A673 (cell line): ENCODE results near the gene FOXN1. TPM values are rescaled to one million over a fixed set of nuclear protein-coding genes. Genes with fewer than 3 reads are reported as not detected.

Experiments used
- BruUV-seq: library from RNA; stranded (reverse); fragments of 400-500 nt; replicated peaks from 2 replicates; lab custom pipeline; 2021; lab: Mats Ljungman, UMichigan
- CTCF ChIA-PET: fragments of 300-600 bp; sonication (Branson Sonifier 250); formaldehyde crosslinking; loops from one replicate; lab custom pipeline; 2022; ENCODE audit warnings: antibody characterized with exemption; lab: Charles Lee
- POLR2A ChIA-PET: fragments of 300-600 bp; sonication (Branson Sonifier 250); formaldehyde crosslinking; loops from one replicate; lab custom pipeline; 2022; ENCODE audit warnings: antibody characterized with exemption; ENCODE audit not compliant: low non-redundant PET; lab: Charles Lee
- DNase-seq: peaks from one replicate; pipeline ENCODE4 v3.0.0-alpha.2; 2015; ENCODE audit warnings: low spot score
- H3K27ac ChIP-seq: fragments of 200-600 bp; sonication (generic); 2 replicates; pipeline ENCODE4 v1.5.1; 2016; ENCODE audit warnings: mixed run types, low read depth, mild to moderate bottlenecking, mixed read lengths, antibody characterized with exemption, low read length; ENCODE audit not compliant: poor library complexity, severe bottlenecking
- H3K27me3 ChIP-seq: fragments of 200-600 bp; sonication (generic); replicated peaks from 2 replicates; pipeline ENCODE4 v1.6.1; 2017; ENCODE audit warnings: mixed run types, low read depth, mild to moderate bottlenecking, mixed read lengths, antibody characterized with exemption, low read length; ENCODE audit not compliant: insufficient read depth, poor library complexity
- H3K36me3 ChIP-seq: fragments of 200-600 bp; sonication (generic); 2 replicates; pipeline ENCODE4 v1.6.1; 2016; ENCODE audit warnings: mixed run types, mild to moderate bottlenecking, mixed read lengths, antibody characterized with exemption, low read length; ENCODE audit not compliant: insufficient read depth, poor library complexity, severe bottlenecking
- H3K4me1 ChIP-seq: fragments of 200-600 bp; sonication (generic); 2 replicates; pipeline ENCODE4 v1.6.1; 2017; ENCODE audit warnings: mixed run types, mild to moderate bottlenecking, mixed read lengths, antibody characterized with exemption, low read length; ENCODE audit not compliant: insufficient read depth, poor library complexity, severe bottlenecking
- H3K4me3 ChIP-seq: fragments of 200-600 bp; sonication (generic); 2 replicates; pipeline ENCODE4 v1.5.1; 2016; ENCODE audit warnings: low read depth, mixed run types, mild to moderate bottlenecking, mixed read lengths, low read length; ENCODE audit not compliant: poor library complexity, severe bottlenecking
- H3K9me3 ChIP-seq: fragments of 200-600 bp; sonication (generic); 2 replicates; pipeline ENCODE4 v1.6.1; 2016; ENCODE audit warnings: mixed run types, low read depth, mild to moderate bottlenecking, mixed read lengths, antibody characterized with exemption, low read length; ENCODE audit not compliant: poor library complexity, severe bottlenecking
- CTCF ChIP-seq: fragments of 300-800, 200-600 bp; sonication (generic); conservative IDR thresholded peaks from 2 replicates; pipeline ENCODE4 v1.5.1; 2017; ENCODE audit warnings: low read depth, mild to moderate bottlenecking, antibody characterized with exemption, low read length, moderate library complexity, mixed read lengths
- EZH2 ChIP-seq: fragments of 200-600 bp; sonication (generic); IDR thresholded peaks from 2 replicates; pipeline ENCODE4 v1.6.1; 2017; ENCODE audit warnings: borderline replicate concordance, low read depth, mild to moderate bottlenecking, mixed read lengths, antibody characterized with exemption, low read length; ENCODE audit not compliant: poor library complexity, severe bottlenecking
- intact Hi-C: fragments of 100-400 bp; cut with micrococcal nuclease; formaldehyde crosslinking; loops from one replicate; pipeline ENCODE4 v1.10.0; 2022; ENCODE audit not compliant: unreplicated experiment
- total RNA-seq: library from RNA; stranded (reverse); gene quantifications from 2 replicates; pipeline ENCODE4 v1.2.3, GENCODE V29; 2021

Gene FOXN1
- total RNA-seq, 1 experiment from 2014 or later, result not detected

- Histone ChIP-seq H3K36me3 (no peaks in the 10 kb centered on the region), H3K9me3 (no peaks in the 10 kb centered on the region), H3K4me1 (no peaks in the 10 kb centered on the region), H3K4me3 (no peak overlapping the region), H3K27ac (no peak overlapping the region), H3K27me3 (no peaks in the 10 kb centered on the region)
- intact Hi-C loops, result no loop called here
- TF ChIP-seq CTCF (no peak), EZH2 (no peak)
- no peak for DNase-seq
- ChIA-PET CTCF (no interaction called here), POLR2A (no interaction called here)
- BruUV-seq, result no TSS peak
Measured at GRCh38 chr17:28538296-28538895, 32.2 kb downstream of the FOXN1 start.

GRCh38 chr17:28540231-28540630, 34.1 kb downstream of the FOXN1 start:
- no peaks in the 10 kb centered on the region for H3K9me3 ChIP-seq
- H3K27ac ChIP-seq, result no peak overlapping the region
- no peak for TF ChIP-seq EZH2
- TF ChIP-seq CTCF, result no peak
- H3K4me1 ChIP-seq, result no peaks in the 10 kb centered on the region
- no peak overlapping the region for H3K4me3 ChIP-seq
- no peaks in the 10 kb centered on the region for H3K27me3 ChIP-seq
- DNase-seq, result no peak
- POLR2A ChIA-PET, result no interaction called here
- intact Hi-C loops, result loop anchor here (1.0 kb wide), 1 partner anchor 46 kb away; no protein-coding TSS in a partner anchor
- CTCF ChIA-PET, result interaction anchor here (0.8 kb wide), 1 partner anchor 735 kb away, joined by 3 read pairs; no protein-coding TSS in a partner anchor
- no TSS peak for BruUV-seq
- H3K36me3 ChIP-seq, result no peaks in the 10 kb centered on the region

GRCh38 chr17:28541439-28541838, 35.3 kb downstream of the FOXN1 start:
- Histone ChIP-seq H3K27ac (no peak overlapping the region), H3K9me3 (no peaks in the 10 kb centered on the region), H3K36me3 (no peaks in the 10 kb centered on the region), H3K27me3 (no peaks in the 10 kb centered on the region), H3K4me1 (no peaks in the 10 kb centered on the region), H3K4me3 (no peak overlapping the region)
- DNase-seq, result no peak
- POLR2A ChIA-PET, result no interaction called here
- TF ChIP-seq EZH2, result no peak
- TF ChIP-seq CTCF, result no peak
- intact Hi-C loops, result no loop called here
- no TSS peak for BruUV-seq
- CTCF ChIA-PET, result interaction anchor here (0.7 kb wide), 1 partner anchor 186 kb away, joined by 10 read pairs; no protein-coding TSS in a partner anchor
